ENCODE data around the gene ARHGEF38.
"Not testable (repeated sequence)": the region's sequence is repeated elsewhere in the genome, so short reads cannot be mapped to it uniquely, and the experiment has no call there.

Gene ARHGEF38

DNA sequence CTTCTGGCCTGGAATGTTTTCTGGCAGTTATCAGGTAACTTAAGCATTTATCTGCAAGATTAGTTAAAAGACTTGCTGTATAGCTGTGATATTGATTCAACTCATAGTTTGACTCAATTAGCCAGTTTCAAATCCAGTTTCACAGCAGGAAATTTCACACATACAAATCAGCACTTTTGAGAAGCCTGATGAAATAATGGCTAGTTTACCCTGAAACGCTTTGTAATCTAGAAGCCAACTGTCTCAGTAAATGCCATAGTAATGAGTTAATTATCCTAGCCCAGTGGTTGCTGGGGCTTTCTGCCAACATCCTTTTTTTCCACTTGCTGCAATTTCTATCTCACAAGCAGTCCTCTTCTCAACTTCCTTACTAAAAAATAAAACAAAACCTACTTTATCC is 53.1 kb downstream of the ARHGEF38 start:
- DNase-seq (ENCODE audit: low read depth, low spot score): no peak

DNA sequence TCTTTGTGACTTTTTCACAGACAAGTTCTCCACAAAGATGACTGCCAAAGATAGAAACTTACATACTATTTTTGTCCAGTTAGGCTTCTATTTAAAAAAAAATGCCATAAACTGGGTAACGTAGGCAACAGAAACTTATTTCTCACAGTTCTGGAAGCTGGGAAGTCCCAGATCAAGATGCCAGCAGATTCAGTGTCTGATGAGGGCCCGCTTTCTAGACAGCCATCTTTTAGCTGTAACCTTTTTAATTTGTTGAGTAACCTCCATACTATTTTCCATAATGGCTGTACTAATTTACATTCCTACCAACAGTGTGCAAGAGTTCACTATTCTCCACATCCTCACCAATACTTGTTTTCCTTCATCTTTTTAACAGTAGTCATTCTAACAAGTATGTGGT is 55.5 kb downstream of the ARHGEF38 start:
- DNase-seq (ENCODE audit: low read depth, low spot score): no peak

DNA sequence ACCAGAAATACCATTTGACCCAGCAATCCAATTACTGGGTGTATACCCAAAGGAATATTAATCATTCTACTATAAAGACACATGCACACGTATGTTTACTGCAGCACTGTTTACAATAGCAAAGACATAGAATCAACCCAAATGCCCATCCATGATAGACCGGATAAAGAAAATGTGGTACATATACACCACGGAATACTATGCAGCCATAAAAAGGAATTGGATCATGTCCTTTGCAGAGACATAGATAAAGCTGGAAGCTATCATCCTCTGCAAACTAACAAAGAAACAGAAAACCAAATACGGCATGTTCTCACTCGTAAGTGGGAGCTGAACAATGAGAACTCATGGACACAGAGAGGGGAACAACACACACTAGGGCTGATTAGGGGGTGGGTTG is 57.4 kb downstream of the ARHGEF38 start:
- DNase-seq (ENCODE audit: low read depth, low spot score): not testable (repeated sequence)

DNA sequence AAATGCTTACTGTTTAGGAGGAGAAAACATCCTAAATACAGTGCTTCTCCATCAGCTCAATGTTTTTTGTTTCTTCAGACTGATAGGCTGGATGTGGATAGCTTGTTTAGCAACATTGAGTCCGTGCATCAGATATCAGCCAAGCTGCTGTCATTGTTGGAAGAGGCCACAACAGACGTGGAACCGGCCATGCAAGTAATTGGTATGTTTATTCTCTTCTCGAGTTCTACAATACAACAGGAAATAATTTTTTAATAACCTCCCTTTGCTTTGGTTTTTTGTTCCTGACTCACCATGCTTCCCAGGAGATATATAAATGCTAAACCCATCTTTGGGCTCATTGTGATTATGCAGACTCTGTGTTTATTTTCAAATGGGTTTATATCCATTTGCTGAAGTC is 60.9 kb downstream of the ARHGEF38 start:
- DNase-seq (ENCODE audit: low read depth, low spot score): no peak

DNA sequence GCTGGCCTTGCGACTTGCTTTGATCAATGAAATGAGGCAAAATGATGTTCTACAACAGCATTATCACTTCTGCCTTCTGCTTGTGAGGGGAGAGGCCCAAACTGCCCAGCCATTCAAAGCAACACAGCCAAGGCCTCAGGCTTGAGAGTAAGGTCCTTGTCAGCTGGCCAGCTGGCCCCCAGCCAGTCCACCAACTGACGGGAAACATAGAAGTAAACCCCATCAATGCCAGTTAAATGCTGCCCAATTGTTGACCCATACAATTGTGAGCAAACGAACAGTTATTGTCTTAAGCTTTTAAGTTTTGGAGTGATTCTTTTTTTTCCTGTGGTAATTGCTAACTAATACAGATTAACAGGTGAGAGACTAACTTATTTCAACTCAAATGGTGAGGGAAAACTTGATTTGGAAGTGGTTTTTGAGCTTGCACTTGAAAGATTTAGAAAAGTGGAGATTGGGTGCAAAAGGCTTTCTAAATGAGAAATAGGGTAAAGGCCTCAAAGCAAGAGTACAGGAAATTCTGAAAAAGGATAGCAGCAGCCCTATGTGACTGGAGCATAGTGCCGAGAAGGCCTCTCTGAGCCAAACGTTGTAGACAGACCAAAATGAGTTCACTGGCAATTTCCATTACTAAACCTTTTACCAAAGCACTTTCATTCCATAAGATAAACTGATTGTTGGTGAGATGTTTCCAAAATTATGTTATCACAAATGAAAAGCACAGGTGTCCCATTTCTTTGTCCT is 66.9 kb downstream of the ARHGEF38 start:
- no peak for DNase-seq (ENCODE audit: low read depth, low spot score)

DNA sequence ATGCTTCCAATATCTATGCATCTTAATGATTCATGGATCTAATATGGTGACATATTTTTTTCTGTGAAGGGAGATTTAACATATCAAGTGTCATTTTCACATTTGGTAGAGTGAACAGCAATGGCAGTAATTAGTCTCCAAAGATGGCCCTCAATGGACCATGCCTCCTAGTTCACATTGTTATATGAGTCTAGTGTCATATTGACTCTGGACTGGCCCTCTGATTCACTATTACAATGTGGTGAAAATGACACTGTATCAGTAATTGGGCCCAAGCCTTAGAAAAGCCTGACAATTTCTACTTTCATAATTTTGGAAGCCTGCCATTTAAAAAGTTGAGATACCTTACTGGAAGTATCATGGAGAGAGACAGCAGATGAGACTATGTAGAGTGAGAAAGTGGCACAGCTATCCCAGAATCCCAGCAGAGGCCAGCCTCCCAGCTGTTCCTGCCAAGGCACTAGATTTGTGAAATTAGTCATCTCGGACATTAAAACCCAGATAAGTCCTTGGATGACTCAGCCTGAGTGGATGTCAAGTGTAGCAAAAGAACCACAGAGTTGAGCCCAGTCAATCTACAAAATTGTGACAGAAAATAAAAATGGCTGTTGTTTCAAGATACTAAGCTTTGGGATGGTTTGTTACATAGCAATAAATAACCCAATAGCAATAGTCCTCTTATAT is 68.4 kb downstream of the ARHGEF38 start:
- no peak for DNase-seq (ENCODE audit: low read depth, low spot score)

DNA sequence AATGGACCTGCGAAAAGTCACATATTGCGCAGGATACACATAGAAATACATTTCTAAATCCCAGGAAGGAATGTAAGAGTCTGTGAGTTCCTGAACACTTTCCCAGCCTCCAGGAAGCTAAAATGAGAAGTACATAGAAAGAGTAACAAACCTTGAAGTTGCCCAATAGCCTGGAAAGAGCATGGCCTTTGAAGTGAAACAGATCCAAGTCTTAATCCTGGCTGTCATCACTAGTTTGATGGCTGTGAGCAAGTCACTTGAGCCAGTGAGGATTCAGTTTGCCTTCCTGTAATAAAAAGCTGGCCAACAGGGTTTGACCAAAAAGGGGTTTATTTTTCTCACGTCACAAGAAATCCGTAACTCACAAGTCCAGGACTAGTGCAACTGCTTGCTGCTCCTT is 69.8 kb downstream of the ARHGEF38 start:
- DNase-seq (ENCODE audit: low read depth, low spot score): peak; percentile 51

GRCh38 chr4:105623099-105623498 is 70.7 kb downstream of the ARHGEF38 start:
- no peak for DNase-seq (ENCODE audit: low read depth, low spot score)

DNA sequence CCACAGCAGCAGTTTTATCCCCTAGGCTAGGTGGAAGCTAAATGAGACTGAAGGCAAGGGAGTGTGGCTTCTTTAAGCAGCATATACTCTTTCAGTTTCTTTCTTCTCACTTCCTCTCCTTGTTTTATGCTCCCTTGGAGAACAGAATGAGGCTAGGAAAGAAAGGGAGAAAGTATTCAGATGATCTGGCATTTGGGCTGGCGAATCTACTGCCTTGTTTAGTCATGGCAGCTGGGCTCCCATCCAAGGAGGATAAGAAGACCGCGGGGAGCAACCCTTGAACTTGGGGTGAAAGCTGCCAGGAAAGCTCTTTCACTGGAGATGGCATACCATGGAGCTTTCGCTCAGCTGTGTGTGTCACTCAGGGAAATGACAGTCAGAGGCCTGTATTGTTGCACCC is 72.1 kb downstream of the ARHGEF38 start:
- no peak for DNase-seq (ENCODE audit: low read depth, low spot score)

GRCh38 chr4:105625214-105625613 is 72.8 kb downstream of the ARHGEF38 start:
- DNase-seq (ENCODE audit: low read depth, low spot score): no peak

- DNase-seq (ENCODE audit: low read depth, low spot score): no peak
These were observed 74.4 kb downstream of the ARHGEF38 start for GRCh38 chr4:105626846-105627245.

DNA sequence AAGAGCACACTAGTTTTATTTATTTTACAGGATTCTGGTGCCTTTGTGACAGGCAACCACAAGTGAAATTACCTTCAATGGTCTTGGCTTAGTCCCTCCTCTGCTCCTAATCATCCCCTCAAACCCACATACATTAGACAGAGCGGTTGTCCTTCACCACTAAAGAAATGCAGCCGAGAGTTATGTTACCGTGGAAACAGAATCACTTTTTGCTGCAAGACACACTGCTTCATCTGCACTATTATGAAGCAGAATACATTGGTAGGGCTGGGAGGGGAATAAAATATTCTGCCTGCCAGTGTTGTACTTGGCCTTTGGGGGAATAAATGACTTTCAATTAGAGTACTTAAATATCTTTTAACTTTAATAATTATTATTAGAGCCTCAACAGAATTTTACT is 75.2 kb downstream of the ARHGEF38 start:
- DNase-seq (ENCODE audit: low read depth, low spot score): no peak

- DNase-seq (ENCODE audit: low read depth, low spot score): no peak
These were observed 78.5 kb downstream of the ARHGEF38 start for GRCh38 chr4:105630670-105631655.

DNA sequence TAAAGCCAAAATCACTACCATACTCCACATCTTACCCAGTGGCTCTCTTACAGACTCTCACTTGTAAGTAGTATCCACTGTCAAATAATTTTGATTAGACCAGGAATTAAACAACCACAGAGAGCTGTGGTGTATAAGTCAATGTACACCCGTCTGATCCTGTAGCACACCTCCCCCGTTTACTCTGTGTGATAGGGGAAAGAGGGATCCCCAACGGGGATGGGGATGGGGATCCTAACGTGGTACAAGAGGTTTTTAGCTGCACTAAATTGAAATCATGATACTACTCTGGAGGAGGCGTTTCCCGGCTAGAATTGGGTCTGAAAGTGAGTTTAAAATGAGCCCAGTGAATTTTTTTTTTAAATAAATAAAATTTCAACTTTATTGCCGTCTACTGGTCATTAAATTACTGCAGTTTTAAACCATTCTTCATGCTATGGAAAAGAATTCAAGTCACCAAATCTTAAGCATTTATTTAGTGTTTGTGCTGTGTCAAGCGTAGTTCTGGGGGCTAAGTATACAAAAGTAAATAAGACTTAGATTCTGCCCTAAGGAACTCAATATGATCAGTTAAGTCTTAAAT is 79.5 kb downstream of the ARHGEF38 start:
- no peak for DNase-seq (ENCODE audit: low read depth, low spot score)

- peak; percentile 24 for DNase-seq (ENCODE audit: low read depth, low spot score)
These were observed 80.2 kb downstream of the ARHGEF38 start for GRCh38 chr4:105632599-105632998.

GRCh38 chr4:105633241-105633640 is 80.8 kb downstream of the ARHGEF38 start:
- peak; percentile 71 for DNase-seq (ENCODE audit: low read depth, low spot score)

DNA sequence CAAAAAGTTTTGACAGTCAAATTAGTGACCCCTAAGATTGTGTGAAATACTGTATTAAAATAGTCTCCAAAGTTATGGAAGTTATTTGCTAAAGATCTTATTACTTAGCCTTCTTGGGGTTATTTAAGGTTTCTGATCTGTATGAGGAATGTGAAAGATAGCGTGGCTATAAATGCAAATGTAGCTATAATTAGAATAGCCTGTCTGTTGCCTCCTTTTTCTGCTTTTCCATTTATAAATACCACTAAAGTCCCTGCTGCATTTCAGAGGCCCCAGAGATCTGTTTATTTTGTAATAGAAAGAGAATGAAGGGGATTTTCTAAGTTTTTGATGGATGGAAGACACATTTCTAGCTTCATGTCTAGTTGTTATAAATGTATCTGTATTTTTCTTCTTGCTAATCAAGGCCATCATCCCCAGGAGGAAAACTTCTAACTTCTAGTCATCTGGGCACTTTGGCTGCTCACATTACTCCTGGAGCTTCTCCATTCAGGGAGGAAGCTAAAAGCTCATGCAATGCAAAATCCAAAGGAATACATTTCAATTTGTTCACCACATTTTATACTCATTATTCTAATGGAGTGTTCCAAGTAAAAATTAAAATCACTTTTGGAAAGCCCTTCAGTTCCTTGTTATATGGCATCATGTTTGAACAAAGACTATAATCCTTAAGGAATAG is 82.1 kb downstream of the ARHGEF38 start:
- no peak for DNase-seq (ENCODE audit: low read depth, low spot score)

DNA sequence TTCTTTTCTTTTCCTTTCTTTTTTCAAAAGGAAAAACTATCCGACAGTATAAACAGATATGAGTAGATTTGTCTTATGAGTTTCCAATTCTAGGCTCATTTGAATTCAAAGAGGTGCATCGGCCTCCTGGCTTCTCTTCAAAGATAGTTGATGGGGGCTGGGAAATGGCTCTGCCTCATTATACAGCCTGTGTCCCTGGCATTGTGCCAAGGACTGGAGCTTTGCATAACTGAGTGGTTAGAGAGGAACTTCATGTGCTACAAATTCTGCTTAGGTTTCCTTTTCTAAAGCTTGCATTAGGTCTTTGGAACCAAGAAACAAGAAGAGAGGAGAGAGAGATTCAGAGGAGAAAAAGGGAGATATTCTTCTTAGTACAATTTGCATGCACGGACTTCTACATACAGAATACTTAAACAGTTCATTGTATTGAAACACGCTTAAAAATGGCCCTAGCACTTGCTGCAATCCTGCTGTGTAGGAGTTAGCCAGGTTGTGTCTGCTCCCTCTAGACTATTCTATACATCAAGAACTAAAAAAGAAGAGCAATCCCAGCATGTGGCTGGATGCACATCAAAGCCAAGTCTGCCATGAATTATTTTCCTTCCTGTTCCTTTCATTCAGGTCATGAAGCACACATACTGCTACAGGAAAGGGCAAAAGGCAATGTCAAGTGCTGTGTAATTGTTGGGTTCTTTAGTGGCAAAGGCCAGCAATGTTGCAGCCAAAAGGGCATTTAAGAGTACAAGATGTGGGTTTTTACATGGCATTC is 85.2 kb downstream of the ARHGEF38 start:
- no peak for DNase-seq (ENCODE audit: low read depth, low spot score)

DNA sequence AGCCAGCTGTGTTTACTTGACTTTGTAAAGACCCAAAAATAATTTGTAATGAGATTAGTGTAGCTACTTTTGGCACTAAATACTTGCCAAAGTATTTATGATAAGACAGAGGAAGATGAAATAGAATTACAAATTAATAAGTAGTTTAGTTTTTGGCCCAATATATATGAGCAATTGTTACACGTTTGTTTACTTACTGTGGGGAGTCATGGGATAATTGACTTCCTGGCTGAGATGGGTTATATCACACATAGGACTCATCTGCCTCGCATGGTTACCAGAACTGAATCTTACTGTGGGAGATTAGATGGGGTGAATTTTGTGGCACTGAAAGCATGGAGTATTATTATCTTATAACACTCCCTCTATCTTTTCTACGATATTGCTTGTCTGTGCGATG is 89.4 kb downstream of the ARHGEF38 start:
- DNase-seq (ENCODE audit: low read depth, low spot score): no peak

DNA sequence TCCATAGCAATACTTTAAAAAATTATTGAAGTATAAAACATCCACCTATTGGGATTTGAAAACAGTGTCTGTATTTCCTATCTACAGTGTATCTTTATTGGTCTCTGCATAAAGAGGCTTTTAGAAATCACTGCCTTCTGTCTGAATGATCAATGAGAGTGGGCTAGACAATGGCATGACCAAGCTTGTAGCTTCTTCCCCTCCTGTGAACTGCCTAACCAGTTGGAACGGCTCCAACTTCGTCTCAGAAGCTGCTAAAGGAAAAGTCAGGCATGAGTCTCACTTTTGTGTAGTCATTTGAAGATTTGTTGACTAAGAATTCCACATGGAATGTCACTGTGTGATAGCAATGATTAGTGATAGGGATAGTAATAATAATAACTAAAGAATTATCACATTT is 91.8 kb downstream of the ARHGEF38 start:
- no peak for DNase-seq (ENCODE audit: low read depth, low spot score)

Data from ELF-1 (cell line).